ENCODE results near the gene NUP35. TPM values are rescaled to one million over a fixed set of nuclear protein-coding genes. Genes with fewer than 3 reads are reported as not detected.

The NUP35 gene
- polyA plus RNA-seq: 32.6 and 40.7 TPM in 2 replicates
- 46.5 and 49.2 TPM in 2 replicates for polyA minus RNA-seq

- Histone ChIP-seq H3K36me3 (ENCODE audit: insufficient read depth, low read length) (no peaks in the 10 kb centered on the region), H3K9ac (ENCODE audit: low read length) (peak within 1 kb of the TSS; percentile 71), H3K9me2 (ENCODE audit: insufficient read depth, low read length) (no peaks in the 10 kb centered on the region), H3K9me3 (ENCODE audit: low read length) (no peaks in the 10 kb centered on the region), H4K20me1 (ENCODE audit: insufficient read depth) (no peaks in the 10 kb centered on the region), H3K27me3 (ENCODE audit: insufficient read depth, low read depth, low read length) (no peaks in the 10 kb centered on the region), H3K27ac (ENCODE audit: low read length) (peak within 1 kb of the TSS; percentile 84), H3K4me2 (ENCODE audit: low read length) (peak within 1 kb of the TSS; percentile 71), H3F3A (ENCODE audit: insufficient read depth, low read length, poor library complexity, severe bottlenecking) (no peaks in the 10 kb centered on the region), H3K4me3 (ENCODE audit: low read length) (peak within 1 kb of the TSS; percentile 77), H3K79me2 (replicated peaks; ENCODE audit: insufficient read depth, low read length) (peaks cover 42% of the 10 kb centered on the region), H2AFZ (ENCODE audit: low read depth, low read length) (peak within 1 kb of the TSS; percentile 81)
- peak; percentile 60 for TF ChIP-seq POLR2AphosphoS5 (IDR thresholded peaks at IDR 0.05)
- TF ChIP-seq SMC3 (conservative IDR thresholded peaks at IDR 0.05; ENCODE audit: poor library complexity): peak; percentile 23
- TF ChIP-seq EZH2 (IDR thresholded peaks at IDR 0.05; ENCODE audit: borderline replicate concordance, insufficient read depth, low read length, poor library complexity, severe bottlenecking): no peak
- TF ChIP-seq RAD21 (conservative IDR thresholded peaks at IDR 0.05): no peak
- TF ChIP-seq TAF1 (IDR thresholded peaks at IDR 0.05; ENCODE audit: low read depth): peak; percentile 68
- no peak for TF ChIP-seq CTCF (IDR thresholded peaks at IDR 0.05; ENCODE audit: poor library complexity, severe bottlenecking)
- peak; percentile 44 for TF ChIP-seq EP300 (conservative IDR thresholded peaks at IDR 0.05; ENCODE audit: poor library complexity, severe bottlenecking)
- TF ChIP-seq MXI1 (conservative IDR thresholded peaks at IDR 0.05; ENCODE audit: poor library complexity, severe bottlenecking): peak; percentile 97
- TF ChIP-seq REST (IDR thresholded peaks at IDR 0.05; ENCODE audit: borderline replicate concordance): peak; percentile 77
Observed at GRCh38 chr2:183124222-183124956, at the start of gene NUP35. Gene NUP35, plus strand, starts transcription at chr2:183124443. Its CDS starts 15 bp downstream, at chr2:183124458.

GRCh38 chr2:183078163-183078463 is 46.1 kb upstream of the NUP35 start:
- Histone ChIP-seq H3K9ac (ENCODE audit: low read length) (peak overlapping the region; percentile 74), H3K4me3 (ENCODE audit: low read length) (peak overlapping the region; percentile 71), H3K27ac (ENCODE audit: low read length) (peak overlapping the region; percentile 80), H4K20me1 (ENCODE audit: insufficient read depth) (no peaks in the 10 kb centered on the region), H3K79me2 (replicated peaks; ENCODE audit: insufficient read depth, low read length) (no peaks in the 10 kb centered on the region), H3K4me2 (ENCODE audit: low read length) (peak overlapping the region; percentile 65), H3K9me2 (ENCODE audit: insufficient read depth, low read length) (no peaks in the 10 kb centered on the region), H3K9me3 (ENCODE audit: low read length) (no peaks in the 10 kb centered on the region), H2AFZ (ENCODE audit: low read depth, low read length) (peak overlapping the region; percentile 96), H3F3A (ENCODE audit: insufficient read depth, low read length, poor library complexity, severe bottlenecking) (no peaks in the 10 kb centered on the region), H3K27me3 (ENCODE audit: insufficient read depth, low read depth, low read length) (peaks cover 4% of the 10 kb centered on the region), H3K36me3 (ENCODE audit: insufficient read depth, low read length) (no peaks in the 10 kb centered on the region)
- no peak for TF ChIP-seq TAF1 (IDR thresholded peaks at IDR 0.05; ENCODE audit: low read depth)
- TF ChIP-seq EP300 (conservative IDR thresholded peaks at IDR 0.05; ENCODE audit: poor library complexity, severe bottlenecking): no peak
- TF ChIP-seq POLR2AphosphoS5 (IDR thresholded peaks at IDR 0.05): no peak
- no peak for TF ChIP-seq RAD21 (conservative IDR thresholded peaks at IDR 0.05)
- no peak for TF ChIP-seq REST (IDR thresholded peaks at IDR 0.05; ENCODE audit: borderline replicate concordance)
- TF ChIP-seq CTCF (IDR thresholded peaks at IDR 0.05; ENCODE audit: poor library complexity, severe bottlenecking): no peak
- no peak for TF ChIP-seq SMC3 (conservative IDR thresholded peaks at IDR 0.05; ENCODE audit: poor library complexity)
- TF ChIP-seq MXI1 (conservative IDR thresholded peaks at IDR 0.05; ENCODE audit: poor library complexity, severe bottlenecking): no peak
- no peak for TF ChIP-seq EZH2 (IDR thresholded peaks at IDR 0.05; ENCODE audit: borderline replicate concordance, insufficient read depth, low read length, poor library complexity, severe bottlenecking)
